Activated T-cell treated with anti-CD3 and anti-CD28 coated beads, Interleukin-2, amount 50 U/mL, for 72 hours (primary cell): ENCODE results near the gene POLR3K. TPM values are rescaled to one million over a fixed set of nuclear protein-coding genes. Genes with fewer than 3 reads are reported as not detected.
"Not testable (repeated sequence)": the region's sequence is repeated elsewhere in the genome, so short reads cannot be mapped to it uniquely, and the experiment has no call there.

Experiments
- ATAC-seq, 2 donors: fragments of 150-1000 bp; cut with Tn5 transposase; replicated peaks in 1 of 2; 2 replicates each; pipeline ENCODE4 v1.10.0; 2021; ENCODE audit warnings: moderate library complexity in 2 of 2, mild to moderate bottlenecking in 1 of 2
- DNase-seq, 2 donors: peaks; one replicate each; pipeline ENCODE4 v3.0.0; 2021 to 2022; ENCODE audit warnings: mixed read lengths in 1 of 2
- H3K27ac Mint-ChIP-seq: one replicate; pipeline ENCODE4 v1.8.0; 2022; ENCODE audit warnings: mild to moderate bottlenecking, moderate library complexity, mixed read lengths
- H3K27me3 Mint-ChIP-seq: one replicate; pipeline ENCODE4 v1.8.0; 2022; ENCODE audit warnings: low read depth, mixed read lengths
- H3K36me3 Mint-ChIP-seq, 2 donors: one replicate each; pipeline ENCODE4 v1.8.0; 2022; ENCODE audit warnings: mixed read lengths in 2 of 2, mild to moderate bottlenecking in 1 of 2; ENCODE audit not compliant: insufficient read depth in 2 of 2
- H3K4me1 Mint-ChIP-seq: one replicate; pipeline ENCODE4 v1.8.0; 2022; ENCODE audit warnings: low read depth, mixed read lengths
- H3K4me3 Mint-ChIP-seq, 2 donors: one replicate each; pipeline ENCODE4 v1.8.0; 2022; ENCODE audit warnings: mild to moderate bottlenecking in 2 of 2, mixed read lengths in 2 of 2, moderate library complexity in 2 of 2
- H3K9me3 Mint-ChIP-seq, 2 donors: one replicate each; pipeline ENCODE4 v1.8.0; 2022; ENCODE audit warnings: mixed read lengths in 2 of 2
- total RNA-seq, 2 donors: library from RNA; stranded (reverse); gene quantifications; one replicate each; pipeline ENCODE4 v1.2.3, GENCODE V29; 2022

The POLR3K gene
- total RNA-seq, 2 donors from 2014 or later = 35.3 to 42.2 TPM

- peaks cover 8 to 21% of the 10 kb centered on the region in 2 donors for H3K36me3 Mint-ChIP-seq
Observed at GRCh38 chr16:56231-56927, 3.0 kb upstream of the POLR3K start.

DNA sequence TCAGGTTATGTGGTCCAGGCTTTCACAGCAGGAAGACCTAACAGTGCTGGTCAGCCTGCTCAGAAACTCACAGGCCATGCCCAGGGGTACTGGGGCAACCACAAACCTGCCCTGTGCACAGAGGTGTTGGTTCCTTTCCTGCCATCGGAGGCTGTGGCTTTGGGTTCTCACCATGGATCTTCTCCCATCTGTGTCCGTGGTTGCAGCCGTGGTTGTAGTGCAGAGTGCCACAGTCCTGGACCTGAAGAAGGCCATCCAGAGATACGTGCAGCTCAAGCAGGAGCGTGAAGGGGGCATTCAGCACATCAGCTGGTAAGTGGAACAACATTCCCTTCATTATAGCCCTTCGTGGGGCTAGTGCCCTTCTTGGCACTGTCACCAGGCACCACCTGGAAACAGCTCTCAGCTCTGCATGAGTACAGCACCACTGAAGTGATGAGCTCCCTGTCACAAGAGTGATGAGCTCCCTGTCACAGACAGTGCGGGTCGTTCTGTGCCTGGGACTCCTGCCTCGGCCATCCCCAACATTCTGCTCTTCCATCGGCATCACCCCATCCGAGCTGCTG, 2.2 kb upstream of the POLR3K start:
- H3K27ac Mint-ChIP-seq = no peak overlapping the region
- H3K4me1 Mint-ChIP-seq = peaks cover 26% of the 10 kb centered on the region
- H3K4me3 Mint-ChIP-seq = peak overlapping the region; percentile 62 to 100
- peaks cover 11 to 27% of the 10 kb centered on the region in 2 donors for H3K36me3 Mint-ChIP-seq
- no peaks in the 10 kb centered on the region for H3K27me3 Mint-ChIP-seq
- DNase-seq (no peak), ATAC-seq (no peak)
- no peaks in the 10 kb centered on the region for H3K9me3 Mint-ChIP-seq

More at GRCh38 chr16:56231-56927, 3.0 kb upstream of the POLR3K start:
- DNase-seq (no peak), ATAC-seq (no peak)
- Mint-ChIP-seq H3K9me3 (no peaks in the 10 kb centered on the region), H3K4me3 (no peak overlapping the region), H3K4me1 (peaks cover 19% of the 10 kb centered on the region), H3K27ac (no peak overlapping the region), H3K27me3 (no peaks in the 10 kb centered on the region)

GRCh38 chr16:54237-54581, 801 bp upstream of the POLR3K start:
- no peak for ATAC-seq
- H3K36me3 Mint-ChIP-seq = peaks cover 13 to 32% of the 10 kb centered on the region in 2 donors
- peak overlapping the region; percentile 95 to 100 for H3K4me3 Mint-ChIP-seq
- DNase-seq = no peak
- no peaks in the 10 kb centered on the region for H3K27me3 Mint-ChIP-seq
- H3K27ac Mint-ChIP-seq = no peak overlapping the region
- peaks cover 33% of the 10 kb centered on the region for H3K4me1 Mint-ChIP-seq
- no peaks in the 10 kb centered on the region for H3K9me3 Mint-ChIP-seq

- ATAC-seq = no peak
- Mint-ChIP-seq H3K4me3 (peak overlapping the region; percentile 95 to 100), H3K27me3 (no peaks in the 10 kb centered on the region), H3K27ac (peak overlapping the region; percentile 42), H3K4me1 (peaks cover 33% of the 10 kb centered on the region), H3K9me3 (no peaks in the 10 kb centered on the region), H3K36me3 (peaks cover 17 to 38% of the 10 kb centered on the region in 2 donors)
- DNase-seq = no peak
Observed at GRCh38 chr16:50769-51591, 2.4 kb downstream of the POLR3K start.

DNA sequence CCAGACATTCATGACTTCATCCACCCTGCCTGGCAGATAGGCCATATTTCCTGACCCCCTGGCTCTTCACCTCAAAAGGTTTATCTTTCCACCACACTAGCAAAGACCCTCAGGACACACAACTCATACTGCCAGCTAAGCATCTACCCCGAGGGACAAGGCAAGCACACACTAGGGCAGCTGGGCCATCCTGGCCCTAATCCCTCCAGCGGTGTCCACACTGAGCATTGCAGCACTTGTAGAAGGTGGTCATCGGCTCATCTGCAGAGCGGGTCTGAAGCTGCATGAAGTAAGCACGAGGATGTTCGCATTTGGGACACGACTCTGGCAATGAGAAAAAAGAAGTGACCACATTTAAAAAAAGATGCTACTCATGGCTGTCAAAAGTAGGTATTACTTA, 6.2 kb downstream of the POLR3K start:
- H3K9me3 Mint-ChIP-seq = no peaks in the 10 kb centered on the region
- H3K4me3 Mint-ChIP-seq = no peak overlapping the region
- DNase-seq (no peak), ATAC-seq (no peak)
- peaks cover 10 to 58% of the 10 kb centered on the region in 2 donors for H3K36me3 Mint-ChIP-seq
- peaks cover 27% of the 10 kb centered on the region for H3K4me1 Mint-ChIP-seq
- H3K27ac Mint-ChIP-seq = no peak overlapping the region
- no peaks in the 10 kb centered on the region for H3K27me3 Mint-ChIP-seq

DNA sequence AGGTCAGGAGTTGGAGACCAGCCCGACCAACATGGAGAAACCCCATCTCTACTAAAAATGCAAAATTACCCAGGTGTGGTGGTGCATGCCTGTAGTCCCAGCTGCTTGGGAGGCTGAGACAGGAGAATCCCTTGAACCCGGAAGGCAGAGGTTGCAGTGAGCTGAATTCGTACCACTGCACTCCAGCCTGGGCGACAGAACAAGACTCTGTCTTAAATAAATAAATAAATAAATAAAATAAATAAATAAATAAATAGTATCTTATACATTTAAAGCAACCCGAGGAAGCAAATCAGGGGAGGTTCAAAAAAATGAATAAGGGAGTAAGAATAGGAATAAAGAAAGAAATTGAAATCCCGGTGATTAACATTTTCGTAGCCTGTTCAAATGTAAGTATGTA, 6.9 kb downstream of the POLR3K start:
- H3K36me3 Mint-ChIP-seq = peaks cover 13 to 55% of the 10 kb centered on the region in 2 donors
- not testable (repeated sequence) for H3K9me3 Mint-ChIP-seq, H3K27me3 Mint-ChIP-seq, ATAC-seq, DNase-seq, H3K27ac Mint-ChIP-seq, H3K4me3 Mint-ChIP-seq
- peaks cover 27% of the 10 kb centered on the region for H3K4me1 Mint-ChIP-seq

- Mint-ChIP-seq H3K36me3 (peaks cover 9 to 48% of the 10 kb centered on the region in 2 donors), H3K27me3 (no peaks in the 10 kb centered on the region), H3K4me1 (peaks cover 16% of the 10 kb centered on the region), H3K9me3 (no peaks in the 10 kb centered on the region), H3K27ac (no peak overlapping the region), H3K4me3 (no peak overlapping the region)
- ATAC-seq (no peak), DNase-seq (no peak)
Observed at GRCh38 chr16:45454-45853, 8.0 kb downstream of the POLR3K start.

- DNase-seq (no peak), ATAC-seq (no peak)
- Mint-ChIP-seq H3K36me3 (peaks cover 6 to 44% of the 10 kb centered on the region in 2 donors), H3K27ac (no peak overlapping the region), H3K4me3 (no peak overlapping the region), H3K4me1 (peaks cover 16% of the 10 kb centered on the region), H3K27me3 (no peaks in the 10 kb centered on the region), H3K9me3 (no peaks in the 10 kb centered on the region)
Observed at GRCh38 chr16:44655-45054, 8.8 kb downstream of the POLR3K start.

DNA sequence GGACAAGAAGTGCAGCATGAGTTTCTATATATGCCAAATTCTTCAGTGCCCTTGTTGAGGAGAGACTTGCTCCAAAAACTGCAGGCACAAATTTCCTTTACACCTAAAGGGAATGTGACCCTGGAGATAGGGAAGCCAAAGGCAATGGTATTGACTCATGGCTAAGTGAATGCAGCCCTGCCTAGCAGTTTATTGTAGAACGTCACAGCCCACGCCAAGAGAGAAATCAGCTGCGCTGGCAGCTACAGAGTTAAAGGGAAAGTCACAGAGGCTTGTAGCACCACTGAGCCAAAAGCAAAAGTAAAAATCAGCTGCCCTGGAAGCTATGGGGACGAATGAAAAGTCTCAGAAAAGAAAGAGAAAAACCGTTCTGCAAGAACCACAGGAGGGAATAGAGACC, 10.1 kb downstream of the POLR3K start:
- no peak for ATAC-seq
- Mint-ChIP-seq H3K4me1 (peaks cover 28% of the 10 kb centered on the region), H3K27ac (no peak overlapping the region), H3K36me3 (peaks cover 6 to 39% of the 10 kb centered on the region in 2 donors), H3K4me3 (no peak overlapping the region), H3K27me3 (no peaks in the 10 kb centered on the region), H3K9me3 (no peaks in the 10 kb centered on the region)
- no peak for DNase-seq

DNA sequence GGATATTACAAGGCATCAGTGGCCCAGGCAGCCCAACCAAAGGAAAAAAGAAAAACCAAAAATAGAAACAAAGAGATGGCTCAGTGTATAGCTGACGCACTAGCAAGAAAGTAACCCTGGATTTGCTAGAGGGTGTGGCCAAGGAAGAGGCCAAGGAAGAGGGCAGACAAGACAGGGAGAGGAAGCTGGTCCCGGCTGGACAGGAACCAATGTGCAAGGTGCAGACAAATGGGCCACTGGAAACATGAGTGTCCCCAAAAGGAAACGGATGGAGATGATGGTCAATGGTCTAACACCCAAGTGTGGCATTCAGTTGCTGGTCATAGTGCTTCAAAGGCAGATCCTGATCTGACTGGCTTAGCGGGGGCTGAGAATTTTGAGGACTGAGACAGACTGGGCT, 10.7 kb downstream of the POLR3K start:
- DNase-seq (no peak), ATAC-seq (no peak)
- Mint-ChIP-seq H3K27ac (no peak overlapping the region), H3K4me3 (no peak overlapping the region), H3K27me3 (no peaks in the 10 kb centered on the region), H3K36me3 (peaks cover 6 to 38% of the 10 kb centered on the region in 2 donors), H3K9me3 (no peaks in the 10 kb centered on the region), H3K4me1 (peaks cover 28% of the 10 kb centered on the region)

DNA sequence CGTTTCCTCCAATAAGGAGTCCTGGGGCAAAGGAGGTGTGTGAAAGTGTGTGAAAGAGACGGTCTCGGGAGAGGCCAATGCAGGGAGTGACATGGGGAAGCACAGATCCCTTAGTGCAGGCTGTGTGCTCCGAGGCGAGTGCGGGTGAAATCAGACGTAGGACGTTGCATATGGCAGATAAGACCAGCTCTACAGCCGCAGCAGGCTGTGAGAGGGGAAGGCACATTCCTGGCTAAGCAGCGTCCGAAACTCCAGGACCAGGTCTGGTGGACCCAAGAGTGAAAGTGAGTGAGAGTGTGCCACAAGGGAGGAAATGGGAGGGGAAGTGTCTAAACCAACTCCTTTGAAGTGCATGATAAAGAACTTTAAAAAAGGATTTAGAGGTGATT, 11.3 kb downstream of the POLR3K start:
- Mint-ChIP-seq H3K9me3 (no peaks in the 10 kb centered on the region), H3K4me1 (peaks cover 28% of the 10 kb centered on the region), H3K27me3 (no peaks in the 10 kb centered on the region), H3K4me3 (no peak overlapping the region), H3K27ac (no peak overlapping the region), H3K36me3 (peaks cover 3 to 33% of the 10 kb centered on the region in 2 donors)
- DNase-seq (no peak), ATAC-seq (no peak)

DNA sequence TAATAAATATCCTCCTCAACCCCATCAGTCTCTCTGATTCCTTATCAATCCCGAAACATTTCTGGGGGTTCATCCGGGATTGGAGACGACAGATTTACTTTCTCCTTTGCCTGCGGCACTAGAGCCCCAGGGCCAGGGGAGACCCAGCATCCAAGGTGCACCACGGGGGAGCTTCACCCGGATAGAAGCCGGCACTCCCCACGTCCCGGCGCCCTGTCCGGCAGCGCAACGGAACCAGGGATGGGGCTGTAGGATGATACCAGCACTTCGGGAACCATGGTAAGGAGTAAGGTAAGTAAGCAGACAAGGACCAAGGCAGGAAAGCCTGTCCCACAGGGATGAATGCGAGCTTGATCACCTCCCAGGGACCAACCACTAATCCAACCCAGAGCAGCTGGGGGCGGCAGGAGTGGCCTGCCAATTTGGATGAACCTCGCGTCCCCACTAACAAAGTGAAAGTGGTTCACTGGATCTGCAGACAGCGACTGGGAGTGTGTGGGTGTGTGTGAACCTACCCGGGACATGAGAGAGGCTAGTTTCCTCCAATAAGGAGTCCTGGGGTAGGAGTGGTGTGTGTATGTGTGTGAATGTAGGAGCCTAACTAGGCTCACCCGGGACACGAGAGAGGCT, 11.9 kb downstream of the POLR3K start:
- DNase-seq (no peak), ATAC-seq (no peak)
- no peaks in the 10 kb centered on the region for H3K27me3 Mint-ChIP-seq
- H3K27ac Mint-ChIP-seq = no peak overlapping the region
- H3K9me3 Mint-ChIP-seq = no peaks in the 10 kb centered on the region
- no peak overlapping the region for H3K4me3 Mint-ChIP-seq
- H3K4me1 Mint-ChIP-seq = peaks cover 28% of the 10 kb centered on the region
- H3K36me3 Mint-ChIP-seq = peaks cover 3 to 33% of the 10 kb centered on the region in 2 donors
